ENCODE results near the gene TAPT1.

DNA sequence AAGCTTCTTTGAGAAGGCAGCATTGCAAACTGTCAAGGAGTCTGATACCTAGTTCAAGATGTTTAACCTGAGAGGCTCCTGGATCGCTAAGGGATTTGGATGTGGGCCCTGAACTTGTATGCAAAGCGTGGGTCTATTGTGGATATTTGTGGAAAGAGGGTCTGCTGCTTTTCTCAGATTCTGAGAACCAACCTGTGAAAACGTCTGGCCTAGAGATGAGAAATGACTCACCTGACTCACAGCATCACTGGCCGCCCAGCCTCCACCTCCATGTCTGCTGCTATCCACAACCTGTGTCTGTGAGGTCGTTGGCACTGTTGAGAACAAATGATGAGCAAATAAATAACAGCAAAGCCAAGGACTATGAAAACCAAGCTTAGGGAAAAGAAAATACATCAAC lies 109.1 kb downstream of the TAPT1 start:
- TF ChIP-seq, protein P1, sequence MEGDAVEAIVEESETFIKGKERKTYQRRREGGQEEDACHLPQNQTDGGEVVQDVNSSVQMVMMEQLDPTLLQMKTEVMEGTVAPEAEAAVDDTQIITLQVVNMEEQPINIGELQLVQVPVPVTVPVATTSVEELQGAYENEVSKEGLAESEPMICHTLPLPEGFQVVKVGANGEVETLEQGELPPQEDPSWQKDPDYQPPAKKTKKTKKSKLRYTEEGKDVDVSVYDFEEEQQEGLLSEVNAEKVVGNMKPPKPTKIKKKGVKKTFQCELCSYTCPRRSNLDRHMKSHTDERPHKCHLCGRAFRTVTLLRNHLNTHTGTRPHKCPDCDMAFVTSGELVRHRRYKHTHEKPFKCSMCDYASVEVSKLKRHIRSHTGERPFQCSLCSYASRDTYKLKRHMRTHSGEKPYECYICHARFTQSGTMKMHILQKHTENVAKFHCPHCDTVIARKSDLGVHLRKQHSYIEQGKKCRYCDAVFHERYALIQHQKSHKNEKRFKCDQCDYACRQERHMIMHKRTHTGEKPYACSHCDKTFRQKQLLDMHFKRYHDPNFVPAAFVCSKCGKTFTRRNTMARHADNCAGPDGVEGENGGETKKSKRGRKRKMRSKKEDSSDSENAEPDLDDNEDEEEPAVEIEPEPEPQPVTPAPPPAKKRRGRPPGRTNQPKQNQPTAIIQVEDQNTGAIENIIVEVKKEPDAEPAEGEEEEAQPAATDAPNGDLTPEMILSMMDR (conservative IDR thresholded peaks at IDR 0.05): no peak
- no peak for TF ChIP-seq EZH2 (IDR thresholded peaks at IDR 0.05; ENCODE audit: low read depth)

All from PC-9 (cell line).